Umbilical cord (tissue), 1 donor: Measurements from ENCODE around the gene BOLA3. TPM values are rescaled to one million over a fixed set of nuclear protein-coding genes. Genes with fewer than 3 reads are reported as not detected.

Experiments
- total RNA-seq: library from RNA; depleted of rRNA; stranded (reverse); fragments of >200 nt; gene quantifications from one replicate; pipeline ENCODE4 v1.2.3, GENCODE V29; 2014; ENCODE audit warnings: low replicate concordance; ENCODE audit not compliant: insufficient read depth

Gene BOLA3
- total RNA-seq, 1 donor from 2014 or later = 17.6 TPM

Other genes starting within 250 kb of the BOLA3 start
- 33.7 TPM for gene DGUOK, start 221.0 kb downstream of the BOLA3 start, total RNA-seq
- gene TET3, start 163.0 kb downstream of the BOLA3 start, total RNA-seq = 5.1 TPM
- gene MOB1A, start 31.0 kb upstream of the BOLA3 start, total RNA-seq = 112 TPM
- gene MTHFD2, start 50.7 kb upstream of the BOLA3 start, total RNA-seq = 45.3 TPM
- gene SLC4A5, start 195.5 kb upstream of the BOLA3 start, total RNA-seq = 3.6 TPM
- 49.8 TPM for gene DCTN1, start 232.4 kb upstream of the BOLA3 start, total RNA-seq